PFSK-1 (cell line): ENCODE data around the gene GPAM.

Experiments
- POLR2AphosphoS5 ChIP-seq: IDR thresholded peaks from 2 replicates; pipeline ENCODE4 v1.6.1; 2012; ENCODE audit warnings: low read depth, mild to moderate bottlenecking, control low read depth, low read length, moderate library complexity
- TF ChIP-seq, protein P1 (sequence below), 2 experiments: IDR thresholded peaks; 2 replicates each; pipeline versions ENCODE4 v1.6.1 to v1.8.0; 2011 to 2012; ENCODE audit warnings: low read depth in 2 of 2, low read length in 2 of 2, control low read depth in 1 of 2, inconsistent platforms in 1 of 2, mild to moderate bottlenecking in 1 of 2, moderate library complexity in 1 of 2; ENCODE audit not compliant: insufficient read depth in 1 of 2

GRCh38 chr10:112182784-112183328, 709 bp downstream of the GPAM start:
- TF ChIP-seq, protein P1, sequence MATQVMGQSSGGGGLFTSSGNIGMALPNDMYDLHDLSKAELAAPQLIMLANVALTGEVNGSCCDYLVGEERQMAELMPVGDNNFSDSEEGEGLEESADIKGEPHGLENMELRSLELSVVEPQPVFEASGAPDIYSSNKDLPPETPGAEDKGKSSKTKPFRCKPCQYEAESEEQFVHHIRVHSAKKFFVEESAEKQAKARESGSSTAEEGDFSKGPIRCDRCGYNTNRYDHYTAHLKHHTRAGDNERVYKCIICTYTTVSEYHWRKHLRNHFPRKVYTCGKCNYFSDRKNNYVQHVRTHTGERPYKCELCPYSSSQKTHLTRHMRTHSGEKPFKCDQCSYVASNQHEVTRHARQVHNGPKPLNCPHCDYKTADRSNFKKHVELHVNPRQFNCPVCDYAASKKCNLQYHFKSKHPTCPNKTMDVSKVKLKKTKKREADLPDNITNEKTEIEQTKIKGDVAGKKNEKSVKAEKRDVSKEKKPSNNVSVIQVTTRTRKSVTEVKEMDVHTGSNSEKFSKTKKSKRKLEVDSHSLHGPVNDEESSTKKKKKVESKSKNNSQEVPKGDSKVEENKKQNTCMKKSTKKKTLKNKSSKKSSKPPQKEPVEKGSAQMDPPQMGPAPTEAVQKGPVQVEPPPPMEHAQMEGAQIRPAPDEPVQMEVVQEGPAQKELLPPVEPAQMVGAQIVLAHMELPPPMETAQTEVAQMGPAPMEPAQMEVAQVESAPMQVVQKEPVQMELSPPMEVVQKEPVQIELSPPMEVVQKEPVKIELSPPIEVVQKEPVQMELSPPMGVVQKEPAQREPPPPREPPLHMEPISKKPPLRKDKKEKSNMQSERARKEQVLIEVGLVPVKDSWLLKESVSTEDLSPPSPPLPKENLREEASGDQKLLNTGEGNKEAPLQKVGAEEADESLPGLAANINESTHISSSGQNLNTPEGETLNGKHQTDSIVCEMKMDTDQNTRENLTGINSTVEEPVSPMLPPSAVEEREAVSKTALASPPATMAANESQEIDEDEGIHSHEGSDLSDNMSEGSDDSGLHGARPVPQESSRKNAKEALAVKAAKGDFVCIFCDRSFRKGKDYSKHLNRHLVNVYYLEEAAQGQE (IDR thresholded peaks at IDR 0.05; ENCODE audit: insufficient read depth in 1 of 2, low read depth in 2 of 2, low read length in 2 of 2) = no peak
- no peak for TF ChIP-seq POLR2AphosphoS5
